PC-9 (cell line): ENCODE data around the gene GCNT4. TPM values are rescaled to one million over a fixed set of nuclear protein-coding genes. Genes with fewer than 3 reads are reported as not detected.

Source experiments
- BruUV-seq: library from RNA; stranded (reverse); fragments of 400-500 nt; replicated peaks from 2 replicates; lab custom pipeline; 2021; lab: Mats Ljungman, UMichigan
- CTCF ChIA-PET: fragments of 300-600 bp; sonication (Branson Sonifier 250); formaldehyde crosslinking; loops from one replicate; lab custom pipeline; 2022; ENCODE audit warnings: antibody characterized with exemption; lab: Charles Lee
- POLR2A ChIA-PET: fragments of 300-600 bp; sonication (Branson Sonifier 250); formaldehyde crosslinking; loops from one replicate; lab custom pipeline; 2022; ENCODE audit warnings: antibody characterized with exemption; ENCODE audit not compliant: unreplicated experiment; lab: Charles Lee
- DNase-seq, 2 experiments: peaks; one replicate each; pipeline versions ENCODE4 v3.0.0 to v3.0.0-alpha.2; 2015 to 2022; ENCODE audit warnings: mixed read lengths in 1 of 2
- H2AFZ ChIP-seq: fragments of 200-600 bp; sonication (generic); 2 replicates; pipeline ENCODE4 v1.8.1; 2017; ENCODE audit warnings: antibody characterized with exemption
- H3F3A ChIP-seq: fragments of 200-600 bp; sonication (generic); 2 replicates; pipeline ENCODE4 v1.8.1; 2017; ENCODE audit warnings: antibody characterized with exemption, mild to moderate bottlenecking, low read depth; ENCODE audit not compliant: insufficient read depth
- H3K27ac ChIP-seq: fragments of 200-600 bp; sonication (generic); 2 replicates; pipeline ENCODE4 v1.6.1; 2016; ENCODE audit warnings: mixed run types
- H3K27me3 ChIP-seq: fragments of 200-600 bp; sonication (generic); 2 replicates; pipeline ENCODE4 v1.6.1; 2016; ENCODE audit warnings: low read depth, mixed run types; ENCODE audit not compliant: insufficient read depth
- H3K36me3 ChIP-seq: fragments of 200-600 bp; sonication (generic); 2 replicates; pipeline ENCODE4 v1.6.1; 2016; ENCODE audit warnings: low read depth, mixed run types
- H3K4me1 ChIP-seq: fragments of 200-600 bp; sonication (generic); replicated peaks from 2 replicates; pipeline ENCODE4 v1.6.1; 2016; ENCODE audit warnings: mixed run types; ENCODE audit not compliant: insufficient read depth
- H3K4me2 ChIP-seq: fragments of 200-600 bp; sonication (generic); 2 replicates; pipeline ENCODE4 v1.6.1; 2017; ENCODE audit warnings: mixed run types
- H3K4me3 ChIP-seq: fragments of 200-600 bp; sonication (generic); 2 replicates; pipeline ENCODE4 v1.6.1; 2016; ENCODE audit warnings: mixed run types
- H3K79me2 ChIP-seq: fragments of 200-600 bp; sonication (generic); 2 replicates; pipeline ENCODE4 v1.6.1; 2017; ENCODE audit warnings: low read depth, mixed run types
- H3K9me2 ChIP-seq: fragments of 200-600 bp; sonication (generic); 2 replicates; pipeline ENCODE4 v1.8.1; 2017; ENCODE audit warnings: mild to moderate bottlenecking; ENCODE audit not compliant: insufficient read depth
- H3K9me3 ChIP-seq: fragments of 200-600 bp; sonication (generic); 2 replicates; pipeline ENCODE4 v1.8.1; 2016; ENCODE audit warnings: low read depth; ENCODE audit not compliant: insufficient read depth
- H4K20me1 ChIP-seq: fragments of 200-600 bp; sonication (generic); 2 replicates; pipeline ENCODE4 v1.8.1; 2017; ENCODE audit not compliant: insufficient read depth
- EZH2 ChIP-seq: fragments of 200-600 bp; sonication (generic); IDR thresholded peaks from 2 replicates; pipeline ENCODE4 v1.8.0; 2017; ENCODE audit warnings: antibody characterized with exemption, low read depth
- intact Hi-C: fragments of 100-400 bp; cut with micrococcal nuclease; formaldehyde crosslinking; loops from one replicate; pipeline ENCODE4 v1.10.0; 2022; ENCODE audit not compliant: unreplicated experiment
- total RNA-seq: library from RNA; stranded (reverse); gene quantifications from 2 replicates; pipeline ENCODE4 v1.2.3, GENCODE V29; 2021
- TF ChIP-seq, protein P1 (sequence below): fragments of 200-600 bp; sonication (generic); conservative IDR thresholded peaks from 2 replicates; pipeline ENCODE4 v1.6.1; 2017; ENCODE audit warnings: mixed run types, antibody characterized with exemption, mild to moderate bottlenecking, moderate library complexity

Gene GCNT4
- total RNA-seq, 1 experiment from 2014 or later = 1.4 TPM

DNA sequence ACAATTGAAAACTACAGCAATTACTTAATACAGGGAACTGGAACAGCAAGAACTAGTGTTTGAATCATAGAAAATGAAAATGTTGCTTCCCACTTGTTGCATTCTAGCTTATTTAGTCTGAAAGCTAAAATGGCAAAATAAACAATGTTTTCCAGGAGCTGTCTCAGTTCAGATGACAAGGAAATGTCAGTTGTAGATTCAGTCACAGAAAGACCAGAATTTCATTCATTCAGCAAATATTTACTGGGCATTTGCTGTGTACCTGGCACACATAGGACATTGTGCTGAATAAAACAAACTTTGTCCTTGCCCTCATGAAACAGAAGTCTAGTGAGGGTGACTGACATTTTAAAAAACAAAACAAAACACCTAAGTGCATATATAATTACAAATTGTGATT is 41.5 kb downstream of the GCNT4 start:
- no peaks in the 10 kb centered on the region for H3F3A ChIP-seq
- no TSS peak for BruUV-seq
- intact Hi-C loops = no loop called here

DNA sequence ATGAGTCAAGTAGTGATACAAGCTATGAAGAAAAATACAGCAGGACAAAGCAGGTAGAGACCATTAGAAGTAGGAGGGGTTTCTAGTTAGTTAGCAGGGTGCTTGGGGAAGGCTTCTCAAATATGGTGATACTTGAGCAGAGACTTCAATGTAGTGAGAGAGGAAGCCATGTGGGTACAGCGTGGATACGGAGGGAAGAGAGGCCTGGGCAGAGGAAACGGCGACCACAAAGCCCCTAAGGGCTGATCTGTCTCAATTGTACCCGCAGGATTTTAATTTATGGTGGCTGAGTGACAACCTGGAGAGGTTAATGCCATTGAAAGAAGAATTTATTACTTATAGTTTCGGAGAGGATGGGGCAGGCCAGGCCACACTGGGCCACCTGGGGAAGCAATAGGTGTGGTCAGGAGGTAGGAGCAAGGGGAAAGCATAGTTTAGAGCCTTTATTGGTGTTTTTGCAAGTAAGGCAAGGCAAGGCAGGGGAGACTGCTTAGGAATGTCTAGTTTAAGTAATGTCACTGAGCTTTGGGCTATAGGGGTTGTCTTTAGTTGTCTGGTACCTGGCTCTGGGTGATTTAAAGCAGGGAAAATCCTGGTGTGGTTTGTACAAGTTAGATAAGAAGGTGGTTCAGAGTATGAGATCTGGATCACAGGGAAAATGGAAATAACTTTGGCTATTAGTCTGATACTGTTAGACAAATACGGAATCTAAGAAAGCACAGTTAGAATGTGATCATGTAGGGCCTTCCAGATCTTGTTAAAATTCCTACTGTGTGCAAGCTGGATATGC is 42.6 kb downstream of the GCNT4 start:
- no peak for DNase-seq
- BruUV-seq = no TSS peak
- no peaks in the 10 kb centered on the region for H4K20me1 ChIP-seq
- H3F3A ChIP-seq = no peaks in the 10 kb centered on the region
- no peak overlapping the region for H3K4me2 ChIP-seq
- no peak overlapping the region for H3K4me3 ChIP-seq
- intact Hi-C loops = no loop called here
- ChIA-PET CTCF (no interaction called here), POLR2A (no interaction called here)
- H2AFZ ChIP-seq = no peak overlapping the region
- H3K79me2 ChIP-seq = no peaks in the 10 kb centered on the region
- H3K27me3 ChIP-seq = no peaks in the 10 kb centered on the region
- H3K27ac ChIP-seq = no peak overlapping the region
- H3K4me1 ChIP-seq = no peaks in the 10 kb centered on the region
- peaks cover 13% of the 10 kb centered on the region; the same call in 1 of the 2 replicates for H3K9me3 ChIP-seq
- H3K9me2 ChIP-seq = no peaks in the 10 kb centered on the region
- H3K36me3 ChIP-seq = no peaks in the 10 kb centered on the region
- no peak for TF ChIP-seq EZH2
- TF ChIP-seq, protein P1, sequence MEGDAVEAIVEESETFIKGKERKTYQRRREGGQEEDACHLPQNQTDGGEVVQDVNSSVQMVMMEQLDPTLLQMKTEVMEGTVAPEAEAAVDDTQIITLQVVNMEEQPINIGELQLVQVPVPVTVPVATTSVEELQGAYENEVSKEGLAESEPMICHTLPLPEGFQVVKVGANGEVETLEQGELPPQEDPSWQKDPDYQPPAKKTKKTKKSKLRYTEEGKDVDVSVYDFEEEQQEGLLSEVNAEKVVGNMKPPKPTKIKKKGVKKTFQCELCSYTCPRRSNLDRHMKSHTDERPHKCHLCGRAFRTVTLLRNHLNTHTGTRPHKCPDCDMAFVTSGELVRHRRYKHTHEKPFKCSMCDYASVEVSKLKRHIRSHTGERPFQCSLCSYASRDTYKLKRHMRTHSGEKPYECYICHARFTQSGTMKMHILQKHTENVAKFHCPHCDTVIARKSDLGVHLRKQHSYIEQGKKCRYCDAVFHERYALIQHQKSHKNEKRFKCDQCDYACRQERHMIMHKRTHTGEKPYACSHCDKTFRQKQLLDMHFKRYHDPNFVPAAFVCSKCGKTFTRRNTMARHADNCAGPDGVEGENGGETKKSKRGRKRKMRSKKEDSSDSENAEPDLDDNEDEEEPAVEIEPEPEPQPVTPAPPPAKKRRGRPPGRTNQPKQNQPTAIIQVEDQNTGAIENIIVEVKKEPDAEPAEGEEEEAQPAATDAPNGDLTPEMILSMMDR = no peak

More for the DNA sequence above, 41.5 kb downstream of the GCNT4 start:
- Histone ChIP-seq H4K20me1 (no peaks in the 10 kb centered on the region), H3K4me2 (no peak overlapping the region), H3K9me3 (peaks cover 9% of the 10 kb centered on the region; the same call in 1 of the 2 replicates), H3K4me3 (no peak overlapping the region), H3K27me3 (no peaks in the 10 kb centered on the region), H3K27ac (no peak overlapping the region), H3K36me3 (no peaks in the 10 kb centered on the region), H3K9me2 (no peaks in the 10 kb centered on the region), H3K4me1 (no peaks in the 10 kb centered on the region), H2AFZ (no peak overlapping the region), H3K79me2 (no peaks in the 10 kb centered on the region)
- TF ChIP-seq, protein P1 = no peak
- TF ChIP-seq EZH2 = no peak
- POLR2A ChIA-PET = interaction anchor here (0.7 kb wide), 1 partner anchor 1188 kb away, joined by 4 read pairs; no protein-coding TSS in a partner anchor
- CTCF ChIA-PET = no interaction called here
- no peak for DNase-seq

DNA sequence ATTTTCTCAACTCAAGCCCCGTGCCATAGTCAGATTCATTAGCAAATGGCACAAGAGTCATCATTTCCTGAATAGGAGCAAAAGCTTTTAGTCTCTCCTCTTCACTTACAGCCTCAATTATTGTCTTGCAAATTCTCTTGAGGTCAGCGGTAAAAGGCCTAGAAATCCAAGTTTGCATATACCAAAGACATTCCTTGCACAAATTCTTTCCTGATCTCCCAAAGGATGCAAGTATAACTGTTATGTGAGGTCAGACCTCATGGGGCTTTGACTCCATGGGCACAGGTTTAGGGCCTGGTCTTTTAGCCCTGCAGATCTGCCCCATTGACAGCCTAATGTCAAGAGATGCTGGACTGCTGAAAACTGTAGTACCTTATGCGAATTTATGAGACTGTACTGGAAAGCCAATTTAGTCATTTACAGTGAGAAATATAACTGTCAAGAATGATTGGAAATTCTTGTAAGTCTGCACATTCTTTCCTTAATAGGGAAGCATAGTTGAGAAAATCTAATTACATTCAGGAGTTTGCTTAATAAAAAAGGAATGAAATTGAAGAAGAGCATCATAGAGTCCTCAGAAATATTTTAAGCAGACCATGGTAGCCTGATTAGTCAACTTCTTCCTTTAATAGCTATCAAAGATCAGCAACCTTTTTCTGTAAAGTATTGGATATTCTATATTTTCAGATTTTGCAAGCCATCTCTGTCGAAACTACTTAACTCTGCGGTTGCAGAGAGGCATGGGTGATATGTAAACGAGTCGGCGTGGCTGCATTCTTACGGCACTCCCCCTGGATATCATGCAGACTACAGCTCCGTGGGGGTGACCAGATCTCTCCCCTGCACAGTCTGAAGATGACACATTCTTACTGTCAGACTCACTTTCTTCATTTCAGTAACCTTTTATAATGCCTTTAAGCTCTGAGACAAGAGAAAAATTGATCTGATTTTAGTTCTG is 45.2 kb downstream of the GCNT4 start:
- BruUV-seq = no TSS peak
- no peaks in the 10 kb centered on the region for H3K36me3 ChIP-seq
- H3K9me2 ChIP-seq = no peaks in the 10 kb centered on the region
- ChIA-PET POLR2A (no interaction called here), CTCF (no interaction called here)
- no peak overlapping the region for H3K4me2 ChIP-seq
- no peak overlapping the region for H2AFZ ChIP-seq
- no peak overlapping the region for H3K27ac ChIP-seq
- intact Hi-C loops = no loop called here
- H4K20me1 ChIP-seq = no peaks in the 10 kb centered on the region
- H3K4me1 ChIP-seq = no peaks in the 10 kb centered on the region
- no peaks in the 10 kb centered on the region for H3F3A ChIP-seq
- no peaks in the 10 kb centered on the region for H3K79me2 ChIP-seq
- H3K9me3 ChIP-seq = peaks cover 8% of the 10 kb centered on the region; the same call in 1 of the 2 replicates
- TF ChIP-seq EZH2 = no peak
- TF ChIP-seq, protein P1 = no peak
- H3K27me3 ChIP-seq = no peaks in the 10 kb centered on the region
- DNase-seq = no peak
- H3K4me3 ChIP-seq = no peak overlapping the region
